Hypothalamus (tissue), 51 donors: ENCODE measurements around the gene ASCC2.
"Not testable (repeated sequence)": the region's sequence is repeated elsewhere in the genome, so short reads cannot be mapped to it uniquely, and the experiment has no call there.

Experiments used
- DNase-seq, 51 donors: peaks; one replicate each; lab custom pipeline; 2025; lab: John Stamatoyannopoulos, UW

ASCC2 gene

DNA sequence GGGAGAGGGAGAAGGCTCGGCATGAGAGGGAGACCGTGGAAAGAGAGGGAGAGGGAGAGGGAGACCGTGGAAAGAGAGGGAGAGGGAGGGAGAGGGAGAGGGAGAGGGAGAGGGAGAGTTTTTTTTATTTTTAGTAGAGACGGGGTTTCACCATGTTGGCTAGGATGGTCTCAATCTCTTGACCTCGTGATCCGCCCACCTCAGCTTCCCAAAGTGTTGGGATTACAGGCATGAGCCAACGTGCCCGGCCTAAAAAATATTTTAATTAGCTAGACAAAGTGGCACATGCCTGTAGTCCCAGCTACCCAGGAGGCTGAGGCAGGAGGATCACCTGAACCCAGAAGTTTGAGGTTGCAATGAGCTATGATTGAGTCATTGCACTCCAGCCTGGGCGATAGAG is 21.0 kb upstream of the ASCC2 start:
- DNase-seq: not testable (repeated sequence)

DNA sequence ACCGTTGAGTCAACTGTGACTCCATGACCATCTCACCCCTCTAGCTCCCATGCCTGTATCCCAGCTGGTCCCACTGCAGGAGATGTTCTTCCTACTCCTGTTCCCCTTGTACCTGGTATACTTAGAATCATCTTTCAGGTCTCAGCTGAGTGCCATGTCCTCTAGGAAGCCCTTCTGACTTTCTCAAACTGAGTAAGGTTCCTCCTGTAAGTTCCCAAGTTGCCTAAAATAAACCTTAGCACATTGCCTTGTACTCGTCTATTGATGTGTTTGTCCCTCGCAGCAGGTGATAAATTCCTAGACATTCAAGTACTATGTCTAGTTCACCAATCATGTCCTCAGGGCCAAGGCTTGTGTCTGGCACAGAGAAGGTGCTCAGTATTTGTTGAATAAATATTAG is 18.4 kb upstream of the ASCC2 start:
- no peak for DNase-seq

DNA sequence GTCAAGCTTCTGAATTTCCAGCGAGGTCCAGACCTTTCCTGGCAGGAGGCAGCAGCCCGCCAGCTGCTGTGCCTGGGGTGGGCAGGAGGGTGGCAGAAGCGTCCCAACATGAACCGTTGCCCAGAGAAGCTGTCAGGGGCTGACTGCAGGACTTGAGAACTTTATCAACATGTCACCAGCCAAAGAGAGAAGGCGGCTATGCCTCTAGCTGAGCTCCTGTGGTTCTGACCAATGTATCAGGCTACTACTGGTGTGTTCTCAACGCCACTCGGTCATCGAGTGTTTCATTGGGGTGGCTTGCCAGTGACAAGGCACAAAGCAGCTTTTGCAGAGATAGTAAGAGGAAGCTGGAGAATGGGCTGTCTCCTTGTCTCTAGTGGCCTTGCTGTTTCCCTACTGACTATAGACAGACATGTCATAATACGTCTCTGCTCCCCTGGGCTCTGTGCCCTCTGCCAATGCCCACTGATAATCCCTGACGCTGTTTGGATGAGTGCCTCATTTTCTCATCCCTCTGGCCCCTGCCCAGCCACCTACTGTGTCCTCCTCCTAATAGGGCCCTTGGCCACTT is 17.6 kb upstream of the ASCC2 start:
- peak in 8 of 51 donors; percentile 6 to 27 (median 12) for DNase-seq

DNA sequence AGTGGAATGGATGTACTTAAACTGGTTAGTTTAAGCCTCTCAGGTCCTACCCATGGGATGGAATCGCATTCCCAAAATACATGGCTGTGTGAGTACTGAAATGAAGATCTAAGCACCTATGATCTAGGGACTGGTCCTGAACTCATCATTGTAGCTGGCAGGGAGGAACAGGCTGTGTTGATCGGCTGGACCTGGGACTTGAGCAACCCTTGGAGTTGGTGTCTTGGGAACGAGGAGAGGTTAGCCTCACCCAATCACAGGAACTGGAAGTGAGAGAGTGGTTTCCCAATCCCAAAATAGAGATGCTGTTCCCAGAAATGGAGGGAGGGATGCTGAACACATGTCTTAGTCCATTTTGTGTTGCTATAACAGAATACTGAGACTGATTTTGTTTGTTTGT is 16.4 kb upstream of the ASCC2 start:
- DNase-seq: no peak

DNA sequence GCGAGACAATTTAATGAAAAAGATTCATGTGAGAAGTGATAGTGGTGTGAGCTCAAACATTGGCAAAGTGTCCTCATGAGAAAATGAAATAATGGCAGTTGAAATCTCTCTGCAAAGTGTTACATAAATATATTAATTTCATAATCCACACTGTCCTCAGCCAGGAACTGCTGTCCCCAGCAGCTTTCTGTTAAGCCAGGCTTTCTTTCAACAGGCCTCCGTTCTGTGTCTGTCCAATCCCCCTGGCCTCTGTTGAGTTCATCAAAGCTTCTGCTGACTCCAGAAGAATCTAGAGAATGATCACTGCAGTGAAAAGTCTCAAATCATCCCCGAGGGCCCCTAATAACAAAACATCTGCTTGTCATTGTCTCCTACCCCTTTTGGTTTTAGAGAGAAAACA is 10.0 kb upstream of the ASCC2 start:
- no peak for DNase-seq

GRCh38 chr22:29846290-29846689 is 8.2 kb upstream of the ASCC2 start:
- no peak for DNase-seq

GRCh38 chr22:29842740-29843139 is 4.7 kb upstream of the ASCC2 start:
- DNase-seq: peak in 2 of 51 donors; percentile 31 to 38

DNA sequence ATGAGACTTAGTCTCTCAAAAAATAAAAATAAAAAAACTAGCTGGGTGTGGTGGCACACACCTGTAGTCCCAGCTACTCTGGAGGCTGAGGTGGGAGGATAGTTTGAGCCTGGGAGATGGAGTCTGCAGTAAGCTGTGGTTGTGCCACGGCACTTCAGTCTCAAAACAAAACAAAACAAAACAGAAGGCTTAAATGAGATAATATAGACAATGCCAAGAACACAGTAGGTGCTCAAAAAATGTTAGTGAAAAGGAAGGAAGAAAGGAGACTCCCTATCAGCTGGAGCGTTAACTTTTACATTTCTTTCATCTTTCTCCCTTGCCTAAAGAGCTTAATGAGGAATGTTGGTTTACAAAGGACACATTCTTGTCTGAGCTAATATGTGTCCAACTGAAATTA is 4.1 kb upstream of the ASCC2 start:
- DNase-seq: no peak

DNA sequence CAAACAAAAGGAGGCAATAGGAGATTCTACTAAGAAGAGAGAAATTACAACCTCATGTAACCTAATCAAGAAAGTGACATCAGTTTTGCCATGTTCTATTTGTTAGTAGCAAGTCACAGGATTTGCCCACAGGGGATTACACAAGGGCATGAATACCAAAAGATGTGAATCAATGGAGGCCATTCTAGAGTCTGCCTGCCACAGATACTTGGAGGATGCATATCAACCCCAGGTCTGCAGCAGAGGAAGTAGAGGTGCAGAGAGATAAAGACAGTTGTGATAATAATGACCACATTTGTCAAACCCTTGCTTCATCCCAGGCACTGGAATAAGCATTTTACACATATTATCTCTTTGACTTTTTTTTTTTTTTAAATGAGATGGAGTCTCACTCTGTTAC is 2.4 kb upstream of the ASCC2 start:
- DNase-seq: no peak

DNA sequence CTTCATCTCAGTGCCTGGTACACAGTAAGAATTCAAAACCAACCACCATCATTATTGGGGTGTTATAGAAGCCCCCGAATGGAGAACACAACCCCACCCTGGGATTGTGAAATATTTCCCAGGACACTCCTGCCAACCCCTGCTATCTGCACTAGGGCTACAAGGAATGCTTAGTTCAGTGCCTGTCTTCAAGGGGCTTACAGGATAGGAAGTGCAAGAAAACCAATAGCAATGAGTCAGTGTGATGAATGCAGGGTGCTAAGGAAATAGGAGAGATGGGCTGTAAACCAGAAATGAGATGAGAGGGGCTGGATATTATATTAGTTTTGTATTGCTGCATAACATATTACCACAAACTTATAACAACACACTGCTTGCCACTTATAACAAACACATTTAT is 965 bp upstream of the ASCC2 start:
- no peak for DNase-seq

GRCh38 chr22:29838599-29838956 is 504 bp upstream of the ASCC2 start:
- no peak for DNase-seq

GRCh38 chr22:29836791-29837370 is 1.2 kb downstream of the ASCC2 start:
- not testable (repeated sequence) for DNase-seq

- DNase-seq: no peak
Observed at GRCh38 chr22:29834046-29834445, 4.0 kb downstream of the ASCC2 start.

GRCh38 chr22:29833392-29833965 is 4.6 kb downstream of the ASCC2 start:
- no peak for DNase-seq

GRCh38 chr22:29831958-29832357 is 6.1 kb downstream of the ASCC2 start:
- no peak for DNase-seq

- DNase-seq: no peak
Observed at GRCh38 chr22:29831186-29831921, 6.7 kb downstream of the ASCC2 start.

DNA sequence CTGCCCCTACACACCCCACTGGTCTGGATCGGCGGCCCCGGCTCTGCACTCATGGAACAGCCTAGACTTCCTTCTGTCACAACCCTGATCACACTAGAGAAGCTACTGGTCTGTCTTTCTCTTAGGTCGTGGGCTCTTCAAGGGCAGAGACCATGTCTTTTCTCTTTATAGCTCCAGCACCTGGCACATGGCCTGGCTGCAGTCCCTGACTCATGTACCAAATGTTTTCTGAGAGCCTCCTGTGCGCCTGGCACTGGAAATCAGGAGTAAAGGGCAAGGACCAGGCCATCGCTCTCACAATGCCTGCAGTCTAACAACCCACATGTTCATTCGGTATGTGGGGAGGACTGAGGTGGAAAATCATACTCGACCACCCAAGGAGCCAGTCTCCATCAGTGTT is 7.5 kb downstream of the ASCC2 start:
- DNase-seq: no peak

- not testable (repeated sequence) for DNase-seq
Observed at GRCh38 chr22:29827726-29828125, 10.3 kb downstream of the ASCC2 start.

- DNase-seq: no peak
Observed at GRCh38 chr22:29827091-29827490, 11.0 kb downstream of the ASCC2 start.

DNA sequence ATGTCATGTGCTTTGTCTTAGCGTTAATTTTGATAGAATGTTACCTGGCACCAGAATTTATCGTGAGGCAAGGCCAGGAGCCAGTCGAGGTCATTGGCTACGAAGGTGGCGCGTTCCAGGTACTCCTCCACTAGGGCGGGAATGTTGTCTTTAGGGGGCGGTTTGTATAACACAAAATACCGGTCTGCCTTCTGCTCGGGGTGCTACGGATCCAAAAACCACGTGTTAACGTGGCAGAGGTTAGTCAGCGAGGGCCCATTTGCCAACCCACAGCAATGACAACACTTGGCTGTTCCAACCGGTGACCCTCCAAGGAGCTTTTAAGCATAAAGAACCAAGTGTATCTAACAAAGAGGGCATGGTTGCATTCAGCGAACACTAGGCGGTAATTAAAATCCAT is 12.5 kb downstream of the ASCC2 start:
- no peak for DNase-seq

- no peak for DNase-seq
Observed at GRCh38 chr22:29824677-29825076, 13.4 kb downstream of the ASCC2 start.
